ENCODE data around the gene ACOXL.
"Not testable (repeated sequence)": the region's sequence is repeated elsewhere in the genome, so short reads cannot be mapped to it uniquely, and the experiment has no call there.

- not testable (repeated sequence) for TF ChIP-seq CTCF, POLR2A (IDR thresholded peaks at IDR 0.05)
Observed at GRCh38 chr2:110695146-110695898, 37.1 kb upstream of the ACOXL start.

Data from body of pancreas (tissue), 4 donors.